Nucleus accumbens (tissue), 56 donors: Measurements from ENCODE around the gene PUDP.
A peak's percentile ranks its signal among the peaks of the same experiment; 100 is the strongest.
"Not testable (repeated sequence)": the region's sequence is repeated elsewhere in the genome, so short reads cannot be mapped to it uniquely, and the experiment has no call there.

Experiments used
- DNase-seq, 56 donors: peaks; one replicate each; lab custom pipeline; 2025; lab: John Stamatoyannopoulos, UW

The PUDP gene

GRCh38 chrX:7147978-7148854, at the start of gene PUDP:
Gene PUDP (minus strand): TSS chrX:7148153. CDS start chrX:7148113, 40 bp downstream.
- peak in 54 of 56 donors; percentile 24 to 92 (median 76) for DNase-seq

- no peak for DNase-seq
Measured at GRCh38 chrX:7194606-7195005, 46.7 kb upstream of the PUDP start.

GRCh38 chrX:7192871-7193270, 44.9 kb upstream of the PUDP start:
- DNase-seq, result no peak

GRCh38 chrX:7191681-7192110, 43.7 kb upstream of the PUDP start:
- no peak for DNase-seq

- DNase-seq, result no peak
Measured at GRCh38 chrX:7190157-7190556, 42.2 kb upstream of the PUDP start.

GRCh38 chrX:7188672-7189071, 40.7 kb upstream of the PUDP start:
- DNase-seq, result no peak

GRCh38 chrX:7184816-7185215, 36.9 kb upstream of the PUDP start:
- no peak for DNase-seq

- no peak for DNase-seq
Measured at GRCh38 chrX:7179446-7179845, 31.5 kb upstream of the PUDP start.

GRCh38 chrX:7178859-7179258, 30.9 kb upstream of the PUDP start:
- not testable (repeated sequence) for DNase-seq

GRCh38 chrX:7170898-7171297, 22.9 kb upstream of the PUDP start:
- DNase-seq, result peak in 2 of 56 donors; percentile 0 to 4

GRCh38 chrX:7169627-7170026, 21.7 kb upstream of the PUDP start:
- no peak for DNase-seq

- DNase-seq, result no peak
Measured at GRCh38 chrX:7168371-7168770, 20.4 kb upstream of the PUDP start.

GRCh38 chrX:7164174-7164573, 16.2 kb upstream of the PUDP start:
- no peak for DNase-seq

GRCh38 chrX:7163146-7163677, 15.3 kb upstream of the PUDP start:
- DNase-seq, result no peak

GRCh38 chrX:7159149-7159861, 11.4 kb upstream of the PUDP start:
- no peak for DNase-seq

GRCh38 chrX:7158468-7158990, 10.6 kb upstream of the PUDP start:
- DNase-seq, result no peak

- DNase-seq, result no peak
Measured at GRCh38 chrX:7156879-7157278, 8.9 kb upstream of the PUDP start.

- no peak for DNase-seq
Measured at GRCh38 chrX:7155163-7155562, 7.2 kb upstream of the PUDP start.

- DNase-seq, result no peak
Measured at GRCh38 chrX:7154041-7154597, 6.2 kb upstream of the PUDP start.

- no peak for DNase-seq
Measured at GRCh38 chrX:7153231-7153630, 5.3 kb upstream of the PUDP start.

GRCh38 chrX:7149411-7149810, 1.5 kb upstream of the PUDP start:
- no peak for DNase-seq
